HG02981 (cell line): ENCODE data around the gene PSME1.
"Not testable (repeated sequence)": the region's sequence is repeated elsewhere in the genome, so short reads cannot be mapped to it uniquely, and the experiment has no call there.

Experiments used
- ATAC-seq: cut with Tn5 transposase; IDR thresholded peaks from one replicate; pipeline ENCODE4 v1.9.1; 2021; ENCODE audit warnings: mild to moderate bottlenecking, moderate library complexity; ENCODE audit not compliant: unreplicated experiment

The PSME1 gene

DNA sequence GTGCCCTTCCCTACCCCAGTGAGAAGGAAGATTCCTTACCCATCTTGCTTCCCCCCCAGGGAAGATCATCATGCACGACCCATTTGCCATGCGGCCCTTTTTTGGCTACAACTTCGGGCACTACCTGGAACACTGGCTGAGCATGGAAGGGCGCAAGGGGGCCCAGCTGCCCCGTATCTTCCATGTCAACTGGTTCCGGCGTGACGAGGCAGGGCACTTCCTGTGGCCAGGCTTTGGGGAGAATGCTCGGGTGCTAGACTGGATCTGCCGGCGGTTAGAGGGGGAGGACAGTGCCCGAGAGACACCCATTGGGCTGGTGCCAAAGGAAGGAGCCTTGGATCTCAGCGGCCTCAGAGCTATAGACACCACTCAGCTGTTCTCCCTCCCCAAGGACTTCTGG is 32.5 kb upstream of the PSME1 start:
- no peak for ATAC-seq

DNA sequence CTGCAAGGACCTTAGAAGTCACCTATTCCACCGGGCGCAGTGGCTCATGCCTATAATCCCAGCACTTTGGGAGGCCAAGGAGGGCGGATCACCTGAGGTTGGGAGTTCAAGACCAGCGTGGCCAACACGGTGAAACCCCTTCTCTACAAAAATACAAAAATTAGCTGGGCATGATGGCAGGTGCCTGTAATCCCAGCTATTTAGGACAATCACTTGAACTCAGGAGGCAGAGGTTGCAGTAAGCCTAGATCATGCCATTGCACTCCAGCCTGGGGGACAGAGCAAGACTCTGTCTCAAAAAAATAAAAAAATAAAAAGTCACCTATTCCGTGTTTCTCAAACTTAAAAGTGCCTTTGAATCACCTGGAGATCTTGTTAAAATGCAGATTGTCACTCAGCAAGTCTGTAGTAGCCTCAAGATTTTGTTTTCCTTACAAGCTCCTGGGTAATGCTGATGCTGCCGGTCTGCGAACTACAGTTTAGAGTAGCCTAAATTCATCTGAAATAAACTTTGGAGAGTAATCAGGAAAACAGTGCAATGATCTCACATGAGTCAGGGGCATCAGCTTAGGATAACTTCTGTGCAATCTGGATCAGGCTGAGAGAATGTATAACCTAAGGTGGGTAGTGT is 30.3 kb upstream of the PSME1 start:
- not testable (repeated sequence) for ATAC-seq

DNA sequence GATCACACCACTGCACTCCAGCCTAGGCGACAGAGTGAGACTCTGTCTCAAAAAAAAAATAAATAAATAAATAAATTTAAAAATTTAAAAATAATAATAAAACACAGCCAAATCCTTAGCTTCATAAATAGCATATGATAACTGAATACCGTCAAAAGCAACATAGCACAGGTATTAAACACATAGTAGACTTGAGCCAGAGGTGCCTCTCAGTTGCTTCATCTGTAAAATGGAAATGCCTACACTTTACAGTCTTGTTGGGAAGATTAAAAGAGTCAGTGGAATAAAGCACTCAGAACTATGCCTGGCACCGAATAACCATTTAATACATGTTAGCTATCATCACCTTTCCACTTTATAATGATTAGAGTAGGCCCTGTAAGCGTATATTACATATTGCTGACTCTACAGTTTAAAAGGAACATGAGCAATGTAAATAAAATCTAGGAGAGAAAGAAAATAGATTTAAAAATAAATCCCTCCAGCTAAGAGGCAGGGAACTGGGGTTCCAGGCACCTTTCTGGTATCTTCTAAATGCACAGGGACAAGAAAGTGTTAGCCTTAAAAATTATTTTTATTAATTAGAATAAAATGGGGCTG is 29.2 kb upstream of the PSME1 start:
- no peak for ATAC-seq

DNA sequence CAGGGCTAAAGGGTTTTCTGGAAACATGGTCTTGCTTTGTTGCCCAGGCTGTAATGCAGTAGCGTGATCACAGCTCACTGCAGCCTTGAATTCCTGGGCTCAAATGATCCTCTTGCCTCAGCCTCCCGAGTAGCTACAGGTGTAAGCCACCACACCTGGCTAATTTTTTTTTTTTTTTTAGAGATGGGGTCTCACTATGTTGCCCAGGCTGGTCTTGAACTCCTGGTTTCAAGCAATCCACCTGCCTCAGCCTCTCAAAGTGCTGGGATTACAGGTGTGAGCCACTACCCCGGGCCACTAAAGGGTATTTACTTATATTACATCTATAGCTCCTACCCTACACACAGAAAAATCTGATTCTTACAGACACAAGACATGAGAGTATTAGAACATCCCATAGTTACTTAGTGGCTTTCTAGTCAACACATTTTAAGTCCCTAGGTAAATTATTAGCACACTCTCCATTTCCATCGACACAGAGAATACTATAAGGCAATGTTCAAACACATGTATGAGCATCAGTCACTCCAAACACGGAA is 27.6 kb upstream of the PSME1 start:
- no peak for ATAC-seq

DNA sequence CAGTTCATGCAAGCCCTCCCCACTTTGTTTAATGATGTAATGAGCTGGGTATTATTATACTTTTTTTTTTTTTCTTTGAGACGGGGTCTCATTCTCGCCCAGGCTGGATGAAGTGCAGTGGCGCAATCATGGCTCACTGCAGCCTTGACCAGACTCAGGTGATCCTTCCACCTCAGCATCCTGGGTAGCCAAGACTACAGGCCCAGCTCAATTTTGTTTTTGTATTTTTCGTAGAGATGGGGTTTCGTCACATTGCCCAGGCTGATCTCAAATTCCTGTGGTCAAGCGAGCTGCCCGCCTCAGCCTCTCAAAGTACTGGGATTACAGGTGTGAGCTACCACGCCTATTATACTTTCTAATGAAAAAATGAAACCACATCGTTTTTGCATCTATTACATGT is 25.9 kb upstream of the PSME1 start:
- ATAC-seq: no peak

DNA sequence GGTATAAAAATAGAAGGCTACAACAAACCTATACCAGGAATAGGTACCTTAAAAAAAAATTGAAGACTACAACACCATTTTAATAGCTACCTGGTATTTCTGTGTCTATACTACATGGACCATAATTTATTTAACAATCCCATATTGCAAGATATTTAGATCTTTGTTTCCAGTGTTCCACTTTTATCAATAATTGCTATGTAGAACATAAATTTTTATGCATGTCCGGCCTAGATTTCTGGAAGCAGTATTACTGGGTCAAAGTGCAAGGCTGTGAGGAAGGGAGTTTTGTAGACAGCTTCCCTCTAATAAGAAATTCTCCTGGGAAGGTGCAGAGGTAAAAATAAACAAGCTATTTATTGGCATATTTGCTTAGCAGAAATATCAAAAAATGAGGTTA is 25.5 kb upstream of the PSME1 start:
- ATAC-seq: no peak

DNA sequence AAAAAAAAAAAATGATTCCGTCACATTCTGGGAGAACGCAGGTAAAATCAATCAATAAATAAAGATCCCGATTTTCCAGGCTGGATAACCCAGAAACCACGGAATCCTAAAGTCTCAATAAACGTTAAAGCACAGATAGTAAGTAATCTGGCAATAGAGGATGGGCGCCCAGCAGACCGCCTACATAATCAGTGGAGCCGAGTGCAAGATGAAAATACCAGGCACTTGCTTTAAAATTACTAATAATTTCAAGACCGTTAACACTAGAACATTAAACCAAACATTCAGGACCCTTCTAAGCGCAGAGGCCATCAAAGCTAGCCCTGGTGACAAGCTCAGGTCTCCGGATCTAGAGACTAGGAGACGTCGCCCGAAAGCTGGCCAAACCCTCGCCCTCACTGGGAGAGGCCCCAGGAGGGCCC is 22.6 kb upstream of the PSME1 start:
- ATAC-seq: no peak

DNA sequence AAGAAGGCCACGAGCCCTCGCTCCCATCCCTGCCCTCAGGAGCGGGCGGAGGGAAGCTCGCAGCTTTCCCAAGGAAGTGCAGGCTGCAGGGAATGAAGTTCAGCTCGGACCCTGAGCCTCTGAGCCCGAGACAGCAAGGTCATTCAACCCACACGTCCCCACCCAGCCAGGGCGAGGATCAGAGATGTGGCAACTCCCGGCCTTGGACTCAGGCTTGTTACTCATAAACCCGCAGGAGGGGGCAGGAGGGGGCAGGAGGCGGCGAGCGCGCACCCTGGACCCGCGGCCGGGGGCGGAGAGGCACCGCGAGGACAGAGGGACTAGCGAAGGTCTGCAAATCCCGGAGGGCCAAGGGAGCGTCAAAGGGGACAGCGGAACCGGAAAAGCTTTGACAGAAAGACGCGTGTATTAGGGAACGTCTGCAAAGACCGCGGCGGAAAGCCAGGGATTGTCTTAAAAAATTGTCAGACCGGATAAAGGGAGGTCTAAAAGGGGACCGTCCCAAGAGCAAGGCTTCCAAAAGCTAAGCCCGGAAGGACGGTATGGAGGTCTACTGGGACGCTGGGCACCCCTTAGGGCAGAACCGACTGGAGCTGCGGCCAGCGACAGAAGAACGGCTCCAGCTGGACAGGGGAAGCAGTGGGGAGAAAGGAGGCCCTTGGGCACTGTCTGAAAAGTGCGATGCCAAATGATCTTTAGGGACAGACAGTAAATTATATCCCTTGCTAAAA is 22.0 kb upstream of the PSME1 start:
- ATAC-seq: peak; percentile 29

DNA sequence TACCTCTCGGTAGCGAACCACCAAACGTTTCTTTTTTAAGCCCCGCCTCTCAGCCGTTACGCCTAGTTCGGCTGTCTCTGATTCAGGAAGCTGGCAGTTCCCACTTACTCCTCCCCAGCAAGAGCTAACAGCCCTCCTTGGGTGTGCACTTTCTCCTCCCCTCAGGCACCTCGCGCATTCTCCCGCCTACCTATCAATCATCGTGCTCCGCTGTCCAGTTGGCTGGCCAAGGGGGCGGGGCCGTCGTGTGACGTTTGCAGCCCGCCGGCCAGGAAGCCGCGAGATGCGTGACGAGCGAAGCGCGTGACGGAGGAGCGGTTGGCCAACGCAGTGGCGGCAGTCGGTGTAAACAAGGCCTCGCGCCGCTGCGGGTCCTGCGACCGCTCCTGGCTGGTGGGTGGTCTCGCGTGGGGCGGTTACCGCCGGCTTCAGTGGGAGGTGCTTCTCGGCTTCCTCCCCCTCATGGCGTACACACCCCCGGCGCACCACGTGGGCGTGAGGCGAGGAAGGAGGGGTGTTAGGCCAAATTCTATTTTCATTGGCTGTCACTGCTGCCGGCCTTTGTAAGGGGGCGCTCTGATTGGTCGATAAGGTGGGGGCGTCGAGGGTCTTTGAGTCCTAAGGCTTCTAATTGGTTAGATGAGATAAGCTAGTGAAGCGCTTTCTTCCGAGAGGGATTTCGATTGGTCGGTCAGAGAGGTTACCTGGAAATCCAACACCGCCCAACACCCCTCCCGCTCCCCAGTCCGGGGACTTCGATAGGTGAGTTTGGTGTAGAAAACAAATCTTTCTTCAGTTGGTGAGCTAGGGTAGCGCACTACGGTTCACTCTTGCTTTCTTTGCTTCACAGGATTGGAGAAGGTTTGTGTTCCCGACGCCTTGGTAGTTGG is 21.2 kb upstream of the PSME1 start, which contains the start of the genes DCAF11 and NRL:
DCAF11 (plus strand) TSS at position 246 of the 890 bp plus-strand sequence. CDS start 818 bp downstream, outside the sequence.
NRL (minus strand) TSS at position 418 of the 890 bp plus-strand sequence. CDS start 32,101 bp downstream, outside the sequence.
- peak; percentile 81 for ATAC-seq

DNA sequence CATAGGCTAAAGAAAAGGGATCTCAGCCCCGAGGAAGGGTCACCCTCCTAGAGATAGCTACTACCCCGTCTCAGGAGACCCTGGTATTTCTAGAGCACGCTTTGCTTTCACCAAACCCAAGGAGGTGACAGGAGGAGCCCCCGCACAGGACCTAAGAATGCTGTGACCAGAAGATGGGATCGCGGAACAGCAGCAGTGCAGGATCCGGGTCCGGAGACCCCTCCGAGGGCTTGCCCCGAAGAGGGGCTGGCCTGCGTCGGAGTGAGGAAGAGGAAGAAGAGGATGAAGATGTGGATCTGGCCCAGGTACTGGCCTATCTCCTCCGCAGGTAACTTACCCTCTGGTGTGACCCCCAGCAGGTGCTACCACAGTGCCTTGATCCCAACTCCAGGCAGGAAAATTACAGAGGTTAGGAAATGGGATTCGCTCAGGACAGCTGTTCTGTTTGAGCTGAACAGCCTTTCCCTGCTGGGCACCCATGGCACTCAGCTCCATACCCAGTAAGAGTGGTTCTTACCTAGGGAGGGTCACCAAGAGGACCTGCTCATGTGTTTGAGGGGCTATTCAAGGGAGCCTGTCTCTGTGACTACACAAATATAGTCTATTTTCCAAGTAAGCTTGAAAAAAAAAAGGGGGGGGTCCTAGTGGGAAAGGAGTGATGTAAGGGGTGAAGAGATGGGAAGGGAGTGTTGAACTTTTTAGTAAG is 20.4 kb upstream of the PSME1 start:
- ATAC-seq: no peak

DNA sequence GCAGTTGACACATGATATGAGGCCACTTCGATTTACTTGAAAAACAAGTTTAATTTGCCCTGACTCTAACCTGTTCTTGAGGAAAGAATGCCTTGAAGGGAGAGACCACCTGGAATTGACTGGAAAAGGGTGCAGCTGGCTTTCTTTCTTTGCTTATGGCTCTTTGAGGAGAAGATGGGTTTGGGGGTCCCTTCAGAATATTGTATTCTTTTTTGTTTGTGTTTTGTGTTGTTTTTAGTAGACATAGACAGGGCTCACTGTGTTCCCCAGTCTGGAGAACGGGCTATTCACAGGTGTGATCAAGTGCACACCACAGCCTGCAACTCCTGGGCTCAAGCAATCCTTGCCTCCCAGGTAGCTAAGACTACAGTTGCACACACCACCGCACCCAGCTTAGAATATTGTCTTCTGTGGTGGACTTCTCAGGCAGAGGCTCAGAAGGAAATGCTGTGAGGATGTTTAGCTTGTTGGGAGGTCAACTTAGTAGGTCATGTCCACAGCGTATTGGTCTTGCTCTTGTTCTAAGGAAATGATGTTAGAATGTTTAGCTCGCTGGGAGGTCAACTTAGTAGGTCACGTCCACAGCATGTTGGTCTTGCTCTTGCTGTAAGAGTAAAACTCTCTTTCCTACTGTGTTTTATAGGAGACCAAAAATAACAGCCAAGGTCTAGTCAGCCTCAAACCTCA is 19.7 kb upstream of the PSME1 start:
- ATAC-seq: no peak

DNA sequence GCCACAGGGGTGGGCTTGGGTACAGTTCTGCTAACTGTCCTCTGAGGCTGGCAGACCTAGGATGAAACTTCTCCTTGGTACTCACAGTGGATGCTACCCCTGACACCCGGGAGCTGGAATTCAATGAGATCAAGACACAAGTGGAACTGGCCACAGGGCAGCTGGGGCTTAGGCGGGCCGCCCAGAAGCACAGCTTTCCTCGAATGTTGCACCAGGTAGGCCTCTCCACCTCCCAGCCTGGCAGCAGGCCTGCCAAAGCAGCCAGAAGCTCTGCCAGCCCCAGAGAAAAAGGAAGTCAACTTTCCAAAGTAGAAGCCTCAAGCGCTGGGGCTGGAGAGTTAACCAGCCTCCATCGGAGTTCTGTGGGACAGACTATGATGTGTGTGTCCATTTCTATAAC is 18.8 kb upstream of the PSME1 start:
- ATAC-seq: no peak

DNA sequence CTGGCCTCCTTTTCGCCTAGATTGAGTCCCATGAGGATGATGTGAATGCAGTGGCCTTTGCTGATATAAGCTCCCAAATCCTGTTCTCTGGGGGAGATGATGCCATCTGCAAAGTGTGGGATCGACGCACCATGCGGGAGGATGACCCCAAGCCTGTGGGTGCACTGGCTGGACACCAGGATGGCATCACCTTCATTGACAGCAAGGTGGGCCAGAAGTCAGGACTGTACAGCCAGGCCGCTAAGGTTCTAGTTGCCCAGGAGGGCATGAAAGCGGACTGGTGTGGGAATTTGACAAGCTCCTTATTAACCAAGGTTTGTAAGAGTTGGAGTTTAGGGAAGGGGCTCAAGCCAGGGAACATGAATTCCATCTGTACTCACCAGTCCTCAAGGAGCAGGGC is 16.3 kb upstream of the PSME1 start:
- ATAC-seq: no peak

DNA sequence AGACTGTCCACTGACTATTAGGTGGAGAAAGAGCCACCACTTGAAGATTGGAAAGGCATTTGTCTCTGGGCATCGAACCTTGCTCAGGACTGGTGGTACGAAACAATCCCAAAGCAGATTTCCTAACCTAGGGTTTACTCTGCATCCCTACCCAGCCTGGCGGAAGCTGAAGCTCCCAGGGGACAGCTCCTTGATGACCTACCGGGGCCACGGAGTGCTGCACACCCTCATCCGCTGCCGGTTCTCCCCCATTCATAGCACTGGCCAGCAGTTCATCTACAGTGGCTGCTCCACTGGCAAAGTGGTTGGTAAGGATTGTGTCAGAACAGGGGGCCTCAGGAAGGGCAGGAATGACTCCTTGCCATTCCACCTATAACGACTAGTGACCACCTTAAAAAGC is 14.8 kb upstream of the PSME1 start:
- no peak for ATAC-seq

DNA sequence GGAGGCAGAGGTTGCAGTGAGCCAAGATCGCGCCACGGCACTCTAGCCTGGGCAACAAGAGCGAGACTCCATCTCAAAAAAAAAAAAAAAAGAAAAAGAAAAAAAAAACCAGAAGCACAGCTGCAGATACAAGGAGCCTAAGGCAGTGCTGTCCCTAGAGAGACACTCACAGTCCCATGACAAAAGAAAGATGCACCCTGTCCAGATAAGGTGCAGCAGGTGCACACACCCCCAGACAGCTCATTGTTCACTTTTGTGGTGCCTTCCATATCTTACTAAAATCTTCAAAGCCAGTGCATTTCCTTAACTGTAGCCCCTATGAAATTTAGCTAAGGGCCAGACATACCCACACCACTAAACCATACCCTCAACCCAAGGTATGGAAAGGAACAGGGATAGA is 13.6 kb upstream of the PSME1 start:
- ATAC-seq: no peak

DNA sequence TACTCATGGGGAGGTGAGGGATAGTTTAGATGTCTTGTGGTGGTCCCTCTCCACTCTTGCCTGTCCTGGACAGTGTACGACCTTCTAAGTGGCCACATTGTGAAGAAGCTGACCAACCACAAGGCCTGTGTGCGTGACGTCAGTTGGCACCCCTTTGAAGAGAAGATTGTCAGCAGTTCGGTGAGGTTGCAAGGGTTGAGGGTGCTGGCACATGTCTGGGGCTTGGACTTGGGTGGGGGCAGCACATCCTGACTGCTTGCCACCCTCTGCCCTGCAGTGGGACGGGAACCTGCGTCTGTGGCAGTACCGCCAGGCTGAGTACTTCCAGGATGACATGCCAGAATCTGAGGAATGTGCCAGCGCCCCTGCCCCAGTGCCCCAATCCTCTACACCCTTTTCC is 13.1 kb upstream of the PSME1 start:
- no peak for ATAC-seq

DNA sequence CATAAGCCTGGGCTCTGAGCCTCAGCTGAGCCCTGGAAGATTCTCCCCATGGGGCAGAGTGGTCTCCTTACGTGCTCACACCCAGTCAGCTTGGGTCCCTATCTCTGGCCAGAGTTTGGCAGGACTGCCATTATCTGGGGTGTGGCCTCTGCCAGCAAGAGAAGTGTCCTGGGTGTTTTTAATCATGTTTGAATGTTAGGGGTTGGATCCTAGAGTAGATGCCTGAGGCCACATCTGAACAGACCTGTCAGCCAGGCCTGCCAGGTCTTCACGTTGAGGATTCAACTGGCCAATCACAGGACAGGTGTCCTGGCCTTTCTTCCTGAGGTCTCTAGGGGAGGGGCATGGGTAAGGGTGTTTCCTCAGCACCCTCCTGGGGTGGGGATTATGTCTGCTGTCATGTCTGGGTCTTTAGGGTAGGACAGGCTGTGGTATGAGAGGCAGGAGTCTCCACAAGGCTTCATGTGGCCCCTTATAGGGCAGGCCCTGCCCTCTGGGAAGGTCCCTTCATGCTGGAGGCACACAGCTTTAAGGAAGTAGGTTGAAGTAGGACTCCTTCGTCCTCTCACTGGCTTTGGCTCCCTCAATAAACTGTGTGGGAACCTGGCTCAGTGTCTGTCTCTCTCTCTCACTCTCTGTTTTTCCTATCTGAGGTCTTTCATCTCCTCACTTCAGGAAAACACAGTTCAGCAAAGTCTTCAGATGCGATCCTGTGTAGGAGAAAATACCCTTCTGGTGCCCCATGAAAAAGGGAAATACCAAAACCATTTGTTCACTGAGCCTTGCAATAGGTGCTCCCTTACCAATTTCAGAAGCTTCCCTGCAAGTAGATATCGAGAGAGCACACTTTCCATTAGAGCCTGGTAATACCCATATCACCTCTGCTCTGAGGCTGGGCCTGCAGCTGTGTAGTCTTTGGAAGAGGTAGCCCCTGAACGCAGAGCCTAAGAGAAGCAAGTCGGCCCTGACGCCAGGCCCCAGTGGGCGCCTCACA is 12.3 kb upstream of the PSME1 start:
- ATAC-seq: peak; percentile 45

DNA sequence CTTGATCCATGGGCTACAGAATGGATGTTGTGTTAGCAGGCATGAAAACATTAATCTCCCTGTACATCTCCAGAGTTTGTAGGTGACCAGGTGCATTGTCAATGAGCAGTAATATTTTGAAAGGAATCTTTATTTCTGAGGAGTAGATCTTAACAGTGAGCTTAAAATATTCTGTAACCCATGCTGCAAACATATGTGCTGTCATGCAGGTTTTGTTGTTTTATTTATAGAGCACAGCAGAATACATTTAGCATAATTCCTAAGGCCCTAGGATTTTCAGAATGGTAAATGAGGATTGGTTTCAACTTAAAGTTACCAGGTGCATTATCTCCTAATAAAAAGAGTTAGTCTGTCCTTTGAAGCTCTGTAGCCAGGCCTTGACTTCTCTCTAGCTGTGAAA is 9.1 kb upstream of the PSME1 start:
- no peak for ATAC-seq
